ENCODE results near the gene STX12. TPM values are rescaled to one million over a fixed set of nuclear protein-coding genes. Genes with fewer than 3 reads are reported as not detected.
"Not testable (repeated sequence)": the region's sequence is repeated elsewhere in the genome, so short reads cannot be mapped to it uniquely, and the experiment has no call there.

The STX12 gene
- total and polyA plus RNA-seq, 8 donors = 49.5 to 79.3 (median 55.9) TPM

GRCh38 chr1:27835501-27835900 lies 62.5 kb downstream of the STX12 start:
- no peak for TF ChIP-seq CTCF (IDR thresholded peaks at IDR 0.05)
- Histone ChIP-seq H3K9me3 (no peaks in the 10 kb centered on the region), H3K4me1 (peaks cover 14 to 27% of the 10 kb centered on the region in 2 donors), H3K27me3 (no peaks in the 10 kb centered on the region), H3K4me3 (no peak overlapping the region), H3K36me3 (peaks cover 0 to 65% of the 10 kb centered on the region in 2 donors), H3K27ac (no peak overlapping the region)
- intact Hi-C loops (cut with DNase I) = no loop called here
- DNase-seq (no peak), ATAC-seq (no peak)

GRCh38 chr1:27849951-27850350 lies 76.9 kb downstream of the STX12 start:
- ATAC-seq (no peak), DNase-seq (no peak)
- H3K27me3 ChIP-seq = no peaks in the 10 kb centered on the region
- TF ChIP-seq CTCF (IDR thresholded peaks at IDR 0.05) = no peak
- no peaks in the 10 kb centered on the region for H3K9me3 ChIP-seq
- H3K27ac ChIP-seq = no peak overlapping the region
- peaks cover 0 to 71% of the 10 kb centered on the region in 2 donors for H3K36me3 ChIP-seq
- no peak overlapping the region for H3K4me3 ChIP-seq
- intact Hi-C loops (cut with DNase I) = no loop called here
- no peaks in the 10 kb centered on the region for H3K4me1 ChIP-seq

GRCh38 chr1:27855085-27855484 lies 82.1 kb downstream of the STX12 start:
- Histone ChIP-seq H3K27me3 (no peaks in the 10 kb centered on the region), H3K36me3 (peaks cover 0 to 19% of the 10 kb centered on the region in 2 donors), H3K4me3 (no peak overlapping the region), H3K27ac (no peak overlapping the region), H3K4me1 (peaks cover 6 to 23% of the 10 kb centered on the region in 2 donors), H3K9me3 (no peaks in the 10 kb centered on the region)
- ATAC-seq = no peak
- no peak for DNase-seq
- no peak for TF ChIP-seq CTCF (IDR thresholded peaks at IDR 0.05)
- intact Hi-C loops (cut with DNase I) = no loop called here

GRCh38 chr1:27856561-27857343 lies 83.7 kb downstream of the STX12 start:
- no peak for ATAC-seq
- Histone ChIP-seq H3K4me3 (no peak overlapping the region), H3K27me3 (no peaks in the 10 kb centered on the region), H3K4me1 (peaks cover 6 to 28% of the 10 kb centered on the region in 2 donors), H3K9me3 (no peaks in the 10 kb centered on the region), H3K36me3 (peaks cover 0 to 3% of the 10 kb centered on the region in 2 donors), H3K27ac (no peak overlapping the region)
- TF ChIP-seq CTCF (IDR thresholded peaks at IDR 0.05) = no peak
- DNase-seq = no peak
- intact Hi-C loops (cut with DNase I) = no loop called here

- ATAC-seq; H3K27me3 ChIP-seq; H3K27ac ChIP-seq; H3K4me3 ChIP-seq; H3K9me3 ChIP-seq; DNase-seq; H3K36me3 ChIP-seq; intact Hi-C loops (cut with DNase I): not testable (repeated sequence)
- peaks cover 6 to 36% of the 10 kb centered on the region in 2 donors for H3K4me1 ChIP-seq
These were observed 84.5 kb downstream of the STX12 start for GRCh38 chr1:27857552-27857951.

Data from left lung (tissue), 10 donors.